NCI-H187 treated with DMSO at 0.1 percent for 48 hours (cell line): ENCODE results near the gene AK4.

ENCODE experiments used
- DNase-seq: peaks from one replicate; lab custom pipeline; 2025; lab: John Stamatoyannopoulos, UW

Gene AK4

DNA sequence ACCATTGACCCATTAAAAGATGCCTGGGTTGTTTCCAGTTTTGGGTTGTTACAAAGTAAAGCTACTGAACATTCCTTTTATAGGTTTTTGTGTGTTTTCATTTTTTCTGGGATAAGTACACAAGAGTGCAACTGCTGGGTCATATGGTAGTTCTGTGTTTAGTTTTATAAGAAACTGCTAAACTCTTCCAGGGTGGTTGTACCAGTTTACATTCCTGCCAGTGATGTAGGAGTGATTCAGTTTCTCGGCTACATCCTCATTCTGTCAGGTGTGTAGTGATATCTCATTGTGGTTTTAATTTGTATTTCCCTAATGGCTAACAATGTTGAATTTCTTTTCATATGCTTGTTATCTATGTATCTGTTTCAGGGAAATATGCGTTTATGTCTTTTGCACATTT lies 102.8 kb downstream of the AK4 start:
- DNase-seq: no peak

GRCh38 chr1:65253800-65254319 lies 105.9 kb downstream of the AK4 start:
- DNase-seq: no peak

- no peak for DNase-seq
These were observed 106.5 kb downstream of the AK4 start for GRCh38 chr1:65254320-65255034.

GRCh38 chr1:65255035-65255655 lies 107.1 kb downstream of the AK4 start:
- no peak for DNase-seq

DNA sequence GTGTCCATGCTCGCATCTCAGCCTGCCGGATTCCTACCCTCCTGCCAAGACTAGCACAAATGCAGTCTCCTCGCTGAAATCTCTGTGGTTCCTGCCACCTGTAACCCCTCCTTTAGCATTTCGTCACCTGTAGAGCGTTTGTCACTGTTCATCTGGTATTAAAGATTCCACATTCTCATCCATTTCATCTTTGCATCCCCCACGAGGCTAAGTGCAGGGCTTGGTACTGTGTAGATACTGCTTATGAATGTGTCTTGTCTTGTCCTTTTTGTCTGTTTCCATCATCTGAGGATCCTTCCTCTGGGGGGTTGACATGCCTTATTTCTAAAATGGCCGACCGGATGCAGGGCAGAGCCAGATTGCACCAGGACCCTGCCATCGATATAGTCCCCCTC lies 107.7 kb downstream of the AK4 start:
- DNase-seq: no peak

DNA sequence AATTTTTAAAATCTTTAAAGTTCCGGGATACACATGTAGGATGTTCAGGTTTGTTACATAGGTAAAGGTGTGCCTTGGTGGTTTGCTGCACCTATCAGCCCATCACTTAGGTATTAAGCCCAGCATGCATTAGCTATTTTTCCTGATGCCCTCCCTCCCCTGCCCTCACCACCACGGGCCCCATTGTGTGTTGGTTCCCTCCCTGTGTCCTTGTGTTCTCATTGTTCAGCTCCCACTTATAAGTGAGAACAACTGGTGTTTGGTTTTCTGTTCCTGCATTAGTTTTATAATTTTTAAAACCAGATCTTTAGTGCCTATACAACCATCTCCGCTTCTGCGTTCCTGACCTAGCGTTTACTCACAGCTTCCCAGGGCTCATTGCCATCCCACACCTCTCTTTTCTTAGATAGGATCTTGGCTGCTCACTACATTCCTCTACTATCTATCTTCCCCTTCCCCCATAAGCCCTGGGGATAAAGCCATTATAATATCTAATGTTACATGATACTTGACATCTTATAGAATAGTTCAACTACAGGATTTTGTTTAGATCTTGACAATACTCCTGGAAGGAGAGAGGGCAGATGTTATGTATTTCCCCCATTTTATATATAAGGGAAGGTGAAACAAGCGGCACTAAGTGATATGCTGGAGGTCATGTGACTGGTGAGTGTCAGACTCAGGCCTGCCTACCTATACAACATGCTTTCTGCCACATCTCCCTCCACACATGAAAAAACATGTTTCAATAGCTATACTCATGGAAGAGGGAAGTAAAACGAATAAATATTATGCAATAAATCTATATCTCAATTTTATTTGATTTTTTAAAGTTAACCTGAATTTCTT lies 109.1 kb downstream of the AK4 start:
- DNase-seq: no peak

DNA sequence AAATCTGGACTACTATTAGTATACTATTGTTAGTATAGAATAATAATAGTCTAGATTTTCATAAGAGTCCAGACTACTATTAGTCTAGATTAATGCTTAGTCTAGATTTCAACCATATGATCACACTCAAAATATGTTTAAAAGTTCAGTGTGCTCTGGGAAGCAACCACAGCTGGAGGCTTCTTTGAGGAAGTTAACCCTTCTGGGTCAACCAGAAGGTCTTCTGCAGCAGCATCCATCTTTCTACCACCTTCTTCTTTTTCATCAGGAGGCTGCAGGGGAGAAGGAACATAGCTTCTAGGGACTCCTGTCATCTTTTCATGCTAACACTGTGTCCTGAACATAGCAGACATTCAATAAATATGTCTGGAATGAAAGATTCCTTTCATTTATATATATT lies 110.1 kb downstream of the AK4 start:
- no peak for DNase-seq

DNA sequence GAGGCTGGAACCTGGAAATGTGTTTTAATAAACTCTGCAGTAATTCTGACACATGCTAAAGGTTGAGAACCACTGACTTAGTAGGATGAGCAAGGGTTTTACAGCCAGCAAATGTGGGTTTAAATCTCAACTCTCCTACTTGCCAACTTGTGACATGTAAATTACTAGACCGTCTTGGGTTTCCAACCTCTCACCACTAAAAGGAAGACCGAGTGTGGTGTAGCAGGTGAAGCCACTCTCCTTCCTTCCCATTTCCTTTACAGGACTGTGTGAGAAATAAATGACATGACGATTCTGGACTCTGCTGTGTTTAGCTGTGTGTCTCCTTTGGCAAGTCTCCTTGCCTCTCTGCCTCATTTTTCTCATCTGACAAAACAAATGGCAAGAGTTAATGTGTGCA lies 111.8 kb downstream of the AK4 start:
- no peak for DNase-seq

GRCh38 chr1:65260851-65261473 lies 113.0 kb downstream of the AK4 start:
- no peak for DNase-seq

DNA sequence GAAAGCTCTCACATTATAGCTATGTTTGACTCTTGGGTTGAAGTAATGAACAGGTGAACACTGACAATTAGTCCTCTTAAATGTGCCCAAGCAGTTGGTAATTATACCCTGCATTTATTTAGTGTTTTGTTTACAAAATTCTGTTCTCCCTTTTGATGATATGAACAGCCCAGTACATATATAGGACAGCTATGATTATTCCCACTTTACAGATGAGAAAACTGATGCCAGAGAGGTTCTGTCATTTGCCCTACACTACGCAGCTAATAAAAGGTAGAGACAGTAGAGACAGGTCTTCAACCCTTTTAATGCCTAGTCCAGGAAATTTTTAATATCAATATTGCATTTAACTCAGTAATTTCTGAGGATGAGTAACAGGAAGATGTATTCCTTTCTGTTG lies 115.3 kb downstream of the AK4 start:
- no peak for DNase-seq

DNA sequence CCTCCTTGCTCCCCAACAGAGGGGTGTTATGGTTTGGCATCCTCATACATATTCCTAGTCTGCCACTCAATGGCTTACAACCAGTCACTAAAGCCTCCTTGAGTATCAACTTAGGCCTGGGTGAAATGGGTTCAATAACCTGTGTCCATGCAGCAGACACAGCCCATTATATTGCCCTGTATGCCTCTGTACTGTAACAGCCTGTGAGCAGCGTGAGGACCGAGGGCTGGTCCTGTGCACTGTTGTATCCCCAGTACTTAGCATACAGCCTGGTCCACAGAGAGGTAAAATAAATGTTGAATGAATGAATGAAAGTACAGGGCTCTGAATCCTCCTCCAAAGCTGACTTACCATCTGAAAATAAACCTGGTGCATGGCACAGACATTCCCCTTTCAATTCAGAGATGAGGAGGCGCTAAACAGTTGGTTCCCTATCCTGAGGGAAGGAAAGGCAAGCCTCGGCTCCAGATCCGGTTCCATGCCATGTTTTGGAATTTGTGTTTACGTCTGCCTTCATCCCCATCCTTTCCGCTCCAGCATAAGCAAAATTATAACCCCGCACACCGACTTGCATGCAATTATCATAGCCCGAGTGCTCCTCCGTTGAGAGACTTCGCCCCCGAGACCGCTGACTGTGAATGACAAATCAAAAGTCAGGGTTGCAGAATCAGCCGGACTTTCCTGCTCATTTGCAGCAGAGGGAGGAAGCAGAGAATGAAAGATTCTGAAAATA lies 116.4 kb downstream of the AK4 start:
- DNase-seq: no peak

DNA sequence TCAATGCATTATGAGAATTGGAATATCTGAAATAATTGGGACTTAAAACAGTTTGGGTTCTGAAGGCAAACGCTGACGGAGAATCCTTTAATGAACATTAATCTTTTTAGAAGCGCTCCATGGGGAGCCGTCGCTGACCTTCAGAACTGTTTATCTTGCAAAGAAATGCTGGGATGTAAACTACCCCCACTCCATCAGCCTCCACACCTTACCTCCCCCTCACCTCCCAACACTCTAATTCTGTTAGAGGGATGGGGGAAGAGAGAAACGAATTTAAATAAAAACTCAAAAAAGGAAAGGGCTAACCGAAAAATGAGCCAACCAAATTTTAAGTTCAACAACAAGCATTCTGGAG lies 117.3 kb downstream of the AK4 start:
- no peak for DNase-seq

GRCh38 chr1:65265651-65266351 lies 117.8 kb downstream of the AK4 start:
- DNase-seq: no peak

DNA sequence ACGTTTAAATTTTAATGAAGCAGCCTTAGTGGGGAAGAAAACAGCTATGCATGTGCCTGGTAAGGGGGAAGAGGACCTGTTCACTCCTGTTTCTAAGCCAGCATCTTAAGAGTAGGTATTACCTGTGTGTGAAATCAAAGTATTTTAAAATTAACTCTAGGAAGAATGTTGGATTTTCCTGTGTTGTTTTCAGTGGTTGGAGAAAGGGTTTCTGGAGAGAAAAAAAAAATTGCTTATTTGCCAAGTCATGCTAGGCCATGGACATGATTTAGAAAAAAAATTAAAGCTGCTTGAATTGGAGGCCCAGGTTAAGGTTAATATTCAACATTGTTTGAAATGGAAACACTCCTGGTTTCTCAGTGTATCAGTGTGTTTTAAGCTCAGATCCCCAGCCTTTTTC lies 118.5 kb downstream of the AK4 start:
- DNase-seq: no peak

- no peak for DNase-seq
These were observed 119.3 kb downstream of the AK4 start for GRCh38 chr1:65267271-65267670.

- no peak for DNase-seq
These were observed 119.7 kb downstream of the AK4 start for GRCh38 chr1:65267683-65268082.

DNA sequence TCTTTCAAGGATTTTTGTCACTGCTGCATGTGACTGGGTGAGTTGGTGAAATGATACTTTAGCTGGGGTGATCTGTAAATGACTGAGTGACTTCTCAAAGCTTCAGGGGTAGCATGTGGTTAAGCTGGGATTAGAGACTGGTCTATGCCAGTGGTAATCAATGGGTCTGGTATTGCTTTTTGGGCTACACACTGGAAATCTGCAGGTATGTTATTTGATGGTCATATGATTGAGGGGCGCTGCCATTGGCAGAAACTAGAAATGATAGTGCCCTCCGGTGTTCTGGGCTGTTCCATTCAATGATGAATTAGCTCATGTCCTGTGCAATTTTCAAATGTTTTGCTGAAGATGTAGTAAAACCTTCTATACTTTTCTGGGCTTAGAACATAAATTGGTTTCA lies 121.6 kb downstream of the AK4 start:
- DNase-seq: no peak

- DNase-seq: no peak
These were observed 128.4 kb downstream of the AK4 start for GRCh38 chr1:65276197-65276939.

GRCh38 chr1:65277605-65278347 lies 129.8 kb downstream of the AK4 start:
- no peak for DNase-seq
